GM12872 (cell line): ENCODE data around the gene CNNM1.

ENCODE experiments used
- TF ChIP-seq, protein P1 (sequence below): IDR thresholded peaks from 3 replicates; pipeline ENCODE4 v1.5.1; 2011; ENCODE audit warnings: low read depth, mild to moderate bottlenecking, low read length, moderate library complexity; ENCODE audit not compliant: insufficient read depth

Gene CNNM1

DNA sequence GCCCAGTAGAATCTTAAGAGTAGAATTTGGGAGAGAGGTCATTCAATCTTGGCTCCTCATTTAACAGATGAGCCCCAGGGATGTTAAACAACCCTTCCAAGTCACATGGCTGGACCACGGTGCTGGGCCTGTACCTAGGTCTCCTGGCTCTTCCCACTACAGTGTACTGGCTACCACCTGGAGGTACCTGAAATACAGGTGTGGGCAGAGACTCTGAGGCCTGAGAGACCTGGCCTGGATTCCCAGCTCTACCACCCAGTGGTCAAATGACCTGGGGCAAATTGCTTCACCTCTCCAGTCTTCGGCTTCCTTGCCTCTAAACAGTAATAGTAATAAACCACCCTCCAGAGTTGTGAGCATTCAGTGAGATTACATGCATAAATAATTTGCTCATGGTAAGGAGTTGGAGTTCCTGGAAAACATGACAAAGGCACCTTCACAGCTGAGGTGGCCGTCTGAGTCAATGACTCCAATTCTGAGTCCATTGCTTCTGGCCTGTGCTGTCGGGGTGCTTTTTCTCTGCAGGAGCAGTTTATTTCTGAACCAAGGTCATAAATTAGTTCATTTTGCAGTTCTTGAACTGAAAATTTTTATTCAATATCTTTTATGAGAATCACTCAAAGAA lies 98.5 kb downstream of the CNNM1 start:
- TF ChIP-seq, protein P1, sequence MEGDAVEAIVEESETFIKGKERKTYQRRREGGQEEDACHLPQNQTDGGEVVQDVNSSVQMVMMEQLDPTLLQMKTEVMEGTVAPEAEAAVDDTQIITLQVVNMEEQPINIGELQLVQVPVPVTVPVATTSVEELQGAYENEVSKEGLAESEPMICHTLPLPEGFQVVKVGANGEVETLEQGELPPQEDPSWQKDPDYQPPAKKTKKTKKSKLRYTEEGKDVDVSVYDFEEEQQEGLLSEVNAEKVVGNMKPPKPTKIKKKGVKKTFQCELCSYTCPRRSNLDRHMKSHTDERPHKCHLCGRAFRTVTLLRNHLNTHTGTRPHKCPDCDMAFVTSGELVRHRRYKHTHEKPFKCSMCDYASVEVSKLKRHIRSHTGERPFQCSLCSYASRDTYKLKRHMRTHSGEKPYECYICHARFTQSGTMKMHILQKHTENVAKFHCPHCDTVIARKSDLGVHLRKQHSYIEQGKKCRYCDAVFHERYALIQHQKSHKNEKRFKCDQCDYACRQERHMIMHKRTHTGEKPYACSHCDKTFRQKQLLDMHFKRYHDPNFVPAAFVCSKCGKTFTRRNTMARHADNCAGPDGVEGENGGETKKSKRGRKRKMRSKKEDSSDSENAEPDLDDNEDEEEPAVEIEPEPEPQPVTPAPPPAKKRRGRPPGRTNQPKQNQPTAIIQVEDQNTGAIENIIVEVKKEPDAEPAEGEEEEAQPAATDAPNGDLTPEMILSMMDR = no peak

DNA sequence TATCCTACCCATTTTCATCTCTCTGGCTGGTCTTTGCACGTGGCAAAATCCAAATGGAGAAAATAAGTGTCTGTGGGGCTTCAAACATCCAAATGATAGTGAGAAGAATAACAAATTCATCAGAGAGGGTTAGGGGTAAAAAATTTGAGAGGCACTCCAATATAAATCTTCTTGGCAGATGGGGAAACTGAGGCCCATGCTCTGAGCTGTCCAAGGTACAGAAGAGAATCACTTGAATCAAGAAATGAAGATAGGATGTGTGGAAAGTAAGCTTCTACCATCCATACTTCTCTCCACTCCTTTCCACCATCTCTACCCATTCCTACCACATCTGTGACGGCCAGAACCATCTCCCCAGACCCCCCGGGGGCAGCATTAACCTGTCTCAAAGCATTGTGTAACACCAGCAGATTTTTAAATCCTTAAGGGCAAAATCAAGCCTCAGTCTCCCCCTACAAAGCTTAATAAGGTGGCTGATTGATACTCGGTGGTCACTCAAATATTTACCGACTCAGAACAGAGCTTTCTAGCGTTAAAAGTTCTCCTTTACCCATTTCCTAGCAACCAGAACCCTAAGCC lies 100.5 kb downstream of the CNNM1 start:
- TF ChIP-seq, protein P1 = no peak

DNA sequence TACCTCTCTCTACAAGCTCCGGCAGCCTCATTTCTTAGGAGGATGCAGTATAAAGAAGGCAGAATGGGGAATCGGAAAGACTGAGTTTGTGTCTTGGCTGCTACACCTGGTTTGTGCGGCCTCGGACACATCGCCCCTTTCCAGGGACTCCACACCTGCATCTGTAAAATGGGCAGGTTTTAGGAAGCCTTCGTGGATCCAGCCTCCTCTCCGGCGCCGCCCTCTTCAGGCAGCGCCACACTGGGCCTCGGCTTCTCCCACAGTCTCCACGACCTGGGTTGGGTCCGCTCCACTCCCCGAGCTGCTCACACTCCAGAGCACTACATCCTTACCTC lies 100.9 kb downstream of the CNNM1 start:
- TF ChIP-seq, protein P1 = no peak

DNA sequence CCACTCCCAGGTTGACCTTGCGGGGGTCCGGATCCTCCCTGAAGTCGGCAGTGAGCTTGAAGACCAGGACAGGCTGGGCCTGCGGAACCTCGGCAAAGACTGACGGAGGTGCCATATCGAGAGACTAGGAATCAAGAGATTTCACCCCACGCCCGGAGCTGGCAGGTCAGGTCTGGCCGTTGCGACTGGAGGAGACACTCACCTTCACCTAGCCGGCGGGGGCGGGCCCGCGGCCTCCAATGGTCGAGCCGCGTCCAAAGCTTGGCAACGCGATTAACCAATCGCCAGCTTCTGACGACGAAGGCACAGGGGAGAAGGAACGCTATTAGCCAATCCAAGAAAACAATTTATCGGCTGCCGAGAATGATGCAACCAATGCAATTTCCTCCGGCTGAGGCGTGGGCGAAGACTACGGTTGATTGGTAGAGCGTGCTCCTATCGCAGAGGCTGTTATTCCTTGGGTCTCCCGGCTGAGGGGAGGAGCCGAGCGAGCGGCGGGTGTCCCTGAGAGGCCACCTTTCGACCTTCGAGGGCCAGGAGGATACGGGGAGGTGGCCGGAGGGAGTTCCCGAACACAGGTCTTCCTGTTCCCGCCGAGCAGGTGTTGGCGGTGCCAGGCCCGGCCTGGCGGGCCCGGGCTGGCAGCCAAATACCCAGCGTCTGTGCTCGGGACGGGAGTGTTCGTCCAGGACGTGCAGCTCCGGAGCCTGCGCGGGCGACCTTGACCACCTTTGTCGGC lies 101.5 kb downstream of the CNNM1 start, which contains the start of gene GOT1:
TSS of gene GOT1 (minus strand) at position 174 of the 739 bp plus-strand sequence. CDS start at position 115, 59 bp downstream.
- TF ChIP-seq, protein P1 = no peak

DNA sequence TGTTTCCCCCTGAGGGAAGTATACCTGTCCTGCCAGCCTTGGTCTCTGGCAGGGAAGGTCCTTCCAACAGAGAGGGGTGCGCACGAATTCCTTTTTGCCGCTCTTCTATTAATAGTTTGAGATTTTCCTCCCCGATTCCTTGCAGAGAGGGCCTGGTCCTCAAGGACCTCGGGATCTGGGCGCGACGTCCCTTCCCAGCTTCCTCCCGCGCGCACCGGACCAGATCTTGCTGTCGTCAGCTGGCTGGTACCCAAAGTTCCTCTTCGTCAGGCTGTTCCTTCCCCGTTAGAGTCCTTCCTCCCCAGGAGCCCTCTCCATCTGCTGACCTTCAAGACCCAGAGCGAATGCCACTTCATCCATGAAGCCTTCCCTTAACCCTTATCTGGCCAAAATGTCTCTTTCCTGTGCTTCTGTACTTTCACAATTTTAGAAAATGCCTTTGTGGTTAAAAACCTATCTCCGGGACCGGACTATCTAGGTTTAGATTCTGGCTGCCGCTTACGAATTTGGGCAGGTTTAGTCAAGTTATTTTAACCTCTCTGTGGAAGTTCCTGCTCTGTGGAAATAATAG lies 102.1 kb downstream of the CNNM1 start:
- TF ChIP-seq, protein P1 = no peak

DNA sequence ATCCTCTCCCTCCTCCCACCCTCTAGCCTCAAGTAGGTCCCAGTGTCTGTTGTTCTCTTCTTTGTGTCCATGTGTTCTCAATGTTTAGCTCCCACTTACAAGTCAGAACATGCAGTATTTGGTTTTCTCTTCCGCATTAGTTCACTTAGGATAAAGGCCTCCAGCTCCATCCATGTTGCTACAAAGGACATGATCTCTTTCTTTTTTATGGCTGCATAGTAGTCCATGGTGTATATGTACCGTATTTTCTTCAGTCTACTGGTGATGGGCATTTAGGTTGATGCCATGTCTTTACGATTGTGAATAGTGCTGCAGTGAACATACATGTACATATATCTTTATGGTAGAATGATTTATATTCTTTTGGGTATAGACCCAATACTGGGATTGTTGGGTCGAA lies 102.9 kb downstream of the CNNM1 start:
- TF ChIP-seq, protein P1 = no peak

DNA sequence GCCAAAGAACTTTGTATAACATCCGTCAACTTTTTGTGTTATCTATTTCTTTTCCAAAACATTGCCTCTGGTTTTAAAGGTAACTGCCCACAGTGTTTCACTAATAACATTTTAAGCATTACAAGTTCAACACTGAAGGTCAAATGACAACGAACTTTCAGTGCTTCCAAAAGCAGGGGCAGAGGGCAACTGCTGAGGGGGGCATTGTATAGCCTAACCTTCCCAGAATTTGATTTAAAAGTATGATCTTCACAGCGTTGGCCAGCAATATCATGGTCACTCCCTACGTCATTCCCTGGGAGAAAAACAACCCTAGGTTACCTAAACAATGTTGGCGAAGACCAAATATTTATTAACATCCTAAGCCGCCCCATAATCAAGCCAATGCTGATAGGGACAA lies 103.7 kb downstream of the CNNM1 start:
- TF ChIP-seq, protein P1 = no peak
